H1 (cell line): ENCODE data around the gene GPC6.

ENCODE experiments used
- CHD2 ChIP-seq: IDR thresholded peaks from 2 replicates; pipeline ENCODE4 v1.6.1; 2012; ENCODE audit warnings: low read length, improper control_type of control experiment
- EZH2 ChIP-seq: fragments of 200-600 bp; sonication (generic); IDR thresholded peaks from 2 replicates; pipeline ENCODE4 v1.7.1; 2012; ENCODE audit warnings: low read depth, mild to moderate bottlenecking, moderate library complexity, low read length, inconsistent platforms; ENCODE audit not compliant: severe bottlenecking
- GABPA ChIP-seq: IDR thresholded peaks from 2 replicates; pipeline ENCODE4 v1.6.1; 2011; ENCODE audit warnings: mild to moderate bottlenecking, low read length, moderate library complexity, borderline replicate concordance; ENCODE audit not compliant: insufficient read depth
- JUN ChIP-seq: IDR thresholded peaks from 2 replicates; pipeline ENCODE4 v1.6.1; 2011; ENCODE audit warnings: low read depth, mild to moderate bottlenecking, improper control_type of control experiment, low read length
- KDM1A ChIP-seq: fragments of 200-600, 300-600 bp; sonication (generic); IDR thresholded peaks from 2 replicates; pipeline ENCODE4 v1.7.1; 2016; ENCODE audit warnings: mild to moderate bottlenecking, low read length, borderline replicate concordance
- NRF1 ChIP-seq: IDR thresholded peaks from 2 replicates; pipeline ENCODE4 v1.6.1; 2011; ENCODE audit warnings: mild to moderate bottlenecking, low read depth, low read length, improper control_type of control experiment
- PHF8 ChIP-seq: fragments of 200-600 bp; sonication (generic); conservative IDR thresholded peaks from 2 replicates; pipeline ENCODE4 v1.7.1; 2012; ENCODE audit warnings: low read depth, mild to moderate bottlenecking, inconsistent platforms, low read length, moderate library complexity
- POLR2A ChIP-seq, 2 experiments: IDR thresholded peaks; 1 replicate in 1 of 2; 2 replicates in 1 of 2; pipeline ENCODE4 v1.6.1; 2011; ENCODE audit warnings: low read depth in 2 of 2, low read length in 2 of 2, mild to moderate bottlenecking in 2 of 2; ENCODE audit errors: control extremely low read depth in 1 of 2
- RAD21 ChIP-seq, 2 experiments: IDR thresholded peaks in 1 of 2; conservative IDR thresholded peaks in 1 of 2; 2 replicates each; pipeline ENCODE4 v1.6.1; 2011; ENCODE audit warnings: low read depth in 2 of 2, low read length in 2 of 2, improper control_type of control experiment in 1 of 2, inconsistent platforms in 1 of 2, mild to moderate bottlenecking in 1 of 2, moderate library complexity in 1 of 2
- RXRA ChIP-seq: IDR thresholded peaks from 2 replicates; pipeline ENCODE4 v1.6.1; 2011; ENCODE audit warnings: low read depth, mild to moderate bottlenecking, low read length, moderate library complexity; ENCODE audit not compliant: insufficient read depth
- TEAD4 ChIP-seq: IDR thresholded peaks from 2 replicates; pipeline ENCODE4 v1.6.1; 2012; ENCODE audit warnings: low read depth, low read length, inconsistent platforms, mixed read lengths
- TF ChIP-seq, protein P1 (sequence below): IDR thresholded peaks from 2 replicates; pipeline ENCODE4 v1.6.1; 2011; ENCODE audit warnings: low read depth, mild to moderate bottlenecking, low read length; ENCODE audit not compliant: insufficient read depth
- TF ChIP-seq, protein P2 (sequence below), 3 experiments: IDR thresholded peaks; 1 replicate in 2 of 3; 2 replicates in 1 of 3; pipeline versions ENCODE4 v1.5.1 to v1.6.1; 2011; ENCODE audit warnings: low read length in 3 of 3, mild to moderate bottlenecking in 3 of 3, inconsistent platforms in 2 of 3, low read depth in 1 of 3, moderate library complexity in 1 of 3; ENCODE audit not compliant: insufficient read depth in 1 of 3; ENCODE audit errors: control extremely low read depth in 1 of 3
- TF ChIP-seq, protein P3 (sequence below): IDR thresholded peaks from 2 replicates; pipeline ENCODE4 v1.6.1; 2012; ENCODE audit warnings: low read length, inconsistent platforms

DNA sequence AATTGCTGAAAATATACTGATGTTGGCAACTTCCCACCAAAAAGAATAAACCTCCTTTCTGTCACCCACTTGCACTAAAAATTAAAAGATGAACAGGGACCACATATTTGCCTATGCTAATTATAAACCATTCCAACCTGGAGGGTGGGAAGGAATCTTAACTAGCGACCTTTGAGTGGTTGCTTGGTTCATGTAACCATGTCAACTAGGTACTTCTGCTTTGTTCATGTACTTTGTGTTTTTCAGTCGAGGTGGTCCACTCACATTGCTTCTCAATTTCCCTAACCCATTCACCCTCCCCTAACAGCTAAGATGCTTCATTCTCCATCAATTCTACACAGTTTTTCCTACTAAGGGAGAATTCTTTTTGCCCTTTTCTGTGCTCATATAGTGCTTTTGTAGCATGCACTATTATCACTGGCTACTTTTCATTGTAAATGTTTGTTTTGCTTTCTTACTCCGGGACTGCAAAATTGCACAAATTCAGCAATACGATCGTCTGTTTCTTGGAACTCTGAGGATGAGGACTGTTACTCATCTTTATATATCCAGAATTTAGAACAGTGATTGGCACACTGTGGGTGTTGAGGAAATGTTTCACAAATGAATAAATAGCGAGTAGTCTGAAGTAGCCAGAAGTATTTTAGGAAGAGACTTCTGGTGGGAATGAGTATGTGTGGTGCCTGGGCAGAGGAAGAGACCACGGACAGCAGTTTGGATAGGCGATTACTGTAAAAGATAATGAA lies 187.5 kb downstream of the GPC6 start:
- TF ChIP-seq, protein P1, sequence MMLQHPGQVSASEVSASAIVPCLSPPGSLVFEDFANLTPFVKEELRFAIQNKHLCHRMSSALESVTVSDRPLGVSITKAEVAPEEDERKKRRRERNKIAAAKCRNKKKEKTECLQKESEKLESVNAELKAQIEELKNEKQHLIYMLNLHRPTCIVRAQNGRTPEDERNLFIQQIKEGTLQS, result no peak
- TF ChIP-seq, protein P2, sequence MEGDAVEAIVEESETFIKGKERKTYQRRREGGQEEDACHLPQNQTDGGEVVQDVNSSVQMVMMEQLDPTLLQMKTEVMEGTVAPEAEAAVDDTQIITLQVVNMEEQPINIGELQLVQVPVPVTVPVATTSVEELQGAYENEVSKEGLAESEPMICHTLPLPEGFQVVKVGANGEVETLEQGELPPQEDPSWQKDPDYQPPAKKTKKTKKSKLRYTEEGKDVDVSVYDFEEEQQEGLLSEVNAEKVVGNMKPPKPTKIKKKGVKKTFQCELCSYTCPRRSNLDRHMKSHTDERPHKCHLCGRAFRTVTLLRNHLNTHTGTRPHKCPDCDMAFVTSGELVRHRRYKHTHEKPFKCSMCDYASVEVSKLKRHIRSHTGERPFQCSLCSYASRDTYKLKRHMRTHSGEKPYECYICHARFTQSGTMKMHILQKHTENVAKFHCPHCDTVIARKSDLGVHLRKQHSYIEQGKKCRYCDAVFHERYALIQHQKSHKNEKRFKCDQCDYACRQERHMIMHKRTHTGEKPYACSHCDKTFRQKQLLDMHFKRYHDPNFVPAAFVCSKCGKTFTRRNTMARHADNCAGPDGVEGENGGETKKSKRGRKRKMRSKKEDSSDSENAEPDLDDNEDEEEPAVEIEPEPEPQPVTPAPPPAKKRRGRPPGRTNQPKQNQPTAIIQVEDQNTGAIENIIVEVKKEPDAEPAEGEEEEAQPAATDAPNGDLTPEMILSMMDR (IDR thresholded peaks at IDR 0.05; ENCODE audit: control extremely low read depth in 1 of 3, insufficient read depth in 1 of 3, low read depth in 1 of 3, low read length in 3 of 3), result no peak
- TF ChIP-seq POLR2A (IDR thresholded peaks at IDR 0.05; ENCODE audit: control extremely low read depth in 1 of 2, low read depth in 2 of 2, low read length in 2 of 2), result no peak
- TF ChIP-seq NRF1, result no peak
- TF ChIP-seq RAD21 (IDR thresholded peaks at IDR 0.05 in 1 of 2, conservative IDR thresholded peaks at IDR 0.05 in 1 of 2; ENCODE audit: low read depth in 2 of 2, low read length in 2 of 2), result no peak
- no peak for TF ChIP-seq JUN
- TF ChIP-seq TEAD4, result no peak
- no peak for TF ChIP-seq KDM1A
- no peak for TF ChIP-seq EZH2
- no peak for TF ChIP-seq RXRA
- no peak for TF ChIP-seq GABPA
- TF ChIP-seq, protein P3, sequence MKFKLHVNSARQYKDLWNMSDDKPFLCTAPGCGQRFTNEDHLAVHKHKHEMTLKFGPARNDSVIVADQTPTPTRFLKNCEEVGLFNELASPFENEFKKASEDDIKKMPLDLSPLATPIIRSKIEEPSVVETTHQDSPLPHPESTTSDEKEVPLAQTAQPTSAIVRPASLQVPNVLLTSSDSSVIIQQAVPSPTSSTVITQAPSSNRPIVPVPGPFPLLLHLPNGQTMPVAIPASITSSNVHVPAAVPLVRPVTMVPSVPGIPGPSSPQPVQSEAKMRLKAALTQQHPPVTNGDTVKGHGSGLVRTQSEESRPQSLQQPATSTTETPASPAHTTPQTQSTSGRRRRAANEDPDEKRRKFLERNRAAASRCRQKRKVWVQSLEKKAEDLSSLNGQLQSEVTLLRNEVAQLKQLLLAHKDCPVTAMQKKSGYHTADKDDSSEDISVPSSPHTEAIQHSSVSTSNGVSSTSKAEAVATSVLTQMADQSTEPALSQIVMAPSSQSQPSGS, result no peak
- TF ChIP-seq PHF8, result no peak
- no peak for TF ChIP-seq CHD2
